ENCODE measurements around the gene SPARCL1. TPM values are rescaled to one million over a fixed set of nuclear protein-coding genes. Genes with fewer than 3 reads are reported as not detected.
A peak's percentile ranks its signal among the peaks of the same experiment; 100 is the strongest.

The SPARCL1 gene
- total RNA-seq, 1 experiment from 2014 or later = 0.85 TPM

- TF ChIP-seq, protein P1, sequence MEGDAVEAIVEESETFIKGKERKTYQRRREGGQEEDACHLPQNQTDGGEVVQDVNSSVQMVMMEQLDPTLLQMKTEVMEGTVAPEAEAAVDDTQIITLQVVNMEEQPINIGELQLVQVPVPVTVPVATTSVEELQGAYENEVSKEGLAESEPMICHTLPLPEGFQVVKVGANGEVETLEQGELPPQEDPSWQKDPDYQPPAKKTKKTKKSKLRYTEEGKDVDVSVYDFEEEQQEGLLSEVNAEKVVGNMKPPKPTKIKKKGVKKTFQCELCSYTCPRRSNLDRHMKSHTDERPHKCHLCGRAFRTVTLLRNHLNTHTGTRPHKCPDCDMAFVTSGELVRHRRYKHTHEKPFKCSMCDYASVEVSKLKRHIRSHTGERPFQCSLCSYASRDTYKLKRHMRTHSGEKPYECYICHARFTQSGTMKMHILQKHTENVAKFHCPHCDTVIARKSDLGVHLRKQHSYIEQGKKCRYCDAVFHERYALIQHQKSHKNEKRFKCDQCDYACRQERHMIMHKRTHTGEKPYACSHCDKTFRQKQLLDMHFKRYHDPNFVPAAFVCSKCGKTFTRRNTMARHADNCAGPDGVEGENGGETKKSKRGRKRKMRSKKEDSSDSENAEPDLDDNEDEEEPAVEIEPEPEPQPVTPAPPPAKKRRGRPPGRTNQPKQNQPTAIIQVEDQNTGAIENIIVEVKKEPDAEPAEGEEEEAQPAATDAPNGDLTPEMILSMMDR (IDR thresholded peaks at IDR 0.05) = no peak
- TF ChIP-seq ATF2 (CRISPR knock-in tag; IDR thresholded peaks at IDR 0.05; ENCODE audit: borderline replicate concordance, low read depth) = no peak
- no peak for TF ChIP-seq ZNF232 (CRISPR knock-in tag; IDR thresholded peaks at IDR 0.05)
- TF ChIP-seq ELF4 (CRISPR knock-in tag; IDR thresholded peaks at IDR 0.05; ENCODE audit: low read depth) = no peak
- no peak for TF ChIP-seq ZBTB21 (CRISPR knock-in tag; IDR thresholded peaks at IDR 0.05; ENCODE audit: borderline replicate concordance)
- no peak for TF ChIP-seq ESRRA (CRISPR knock-in tag; IDR thresholded peaks at IDR 0.05; ENCODE audit: borderline replicate concordance)
These were observed 15.9 kb upstream of the SPARCL1 start (continued) for GRCh38 chr4:87545052-87545451.

- Mint-ChIP-seq H3K36me3 (no peaks in the 10 kb centered on the region), H3K4me1 (peaks cover 18% of the 10 kb centered on the region), H3K27me3 (ENCODE audit: low read depth) (no peaks in the 10 kb centered on the region; the same call in 1 of the 2 replicates), H3K27ac (0 out of 2 replicates have a peak overlapping the region, but pooled peaks have one; percentile 53), H3K9me3 (no peaks in the 10 kb centered on the region), H3K4me3 (no peak overlapping the region)
- ChIA-PET CTCF (interaction anchor here (0.6 to 3.2 kb wide), 28 partner anchors 14 to 309 kb away, joined by 3 to 68 read pairs (median 4); partner anchors contain the start of genes DMP1 and SPARCL1), POLR2A (no interaction called here)
- DNase-seq (ENCODE audit: low spot score) (peak; percentile 23), ATAC-seq (peak; percentile 94)
- TF ChIP-seq, protein P1 (IDR thresholded peaks at IDR 0.05) = peak; percentile 38
- TF ChIP-seq STAT6 (CRISPR knock-in tag; conservative IDR thresholded peaks at IDR 0.05; ENCODE audit: low read depth) = no peak
These were observed 14.8 kb upstream of the SPARCL1 start for GRCh38 chr4:87543835-87544461.

DNA sequence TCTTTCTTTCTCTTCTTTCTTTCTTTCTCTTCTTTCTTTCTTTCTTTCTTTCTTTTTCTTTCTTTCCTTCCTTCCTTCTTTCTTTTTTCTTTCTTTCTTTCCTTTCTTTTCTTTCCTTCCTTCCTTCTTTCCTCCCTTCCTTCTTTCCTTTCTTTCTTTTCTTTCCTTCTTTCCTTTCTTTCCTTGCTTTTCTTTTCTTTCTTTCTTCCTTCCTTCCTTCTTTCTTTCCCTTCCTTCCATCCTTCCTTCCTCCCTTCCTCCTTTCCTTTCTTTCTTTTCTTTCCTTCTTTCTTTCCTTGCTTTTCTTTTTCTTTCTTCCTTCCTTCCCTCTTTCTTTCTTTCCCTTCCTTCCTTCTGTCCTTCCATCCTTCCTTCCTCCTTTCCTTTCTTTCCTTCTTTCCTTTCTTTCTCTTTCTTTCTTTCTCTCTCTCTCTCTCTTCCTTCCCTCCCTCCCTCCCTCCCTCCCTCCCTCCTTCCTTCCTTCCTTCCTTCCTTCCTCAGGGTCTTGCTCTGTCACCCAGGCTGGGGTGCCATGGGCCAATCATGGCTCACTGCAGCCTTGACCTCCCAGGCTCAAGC lies 13.6 kb upstream of the SPARCL1 start:
- ATAC-seq (no peak), DNase-seq (ENCODE audit: low spot score) (no peak)
- Mint-ChIP-seq H3K9me3 (peaks cover 7% of the 10 kb centered on the region), H3K4me3 (no peak overlapping the region), H3K27ac (no peak overlapping the region), H3K36me3 (peaks cover 3% of the 10 kb centered on the region; the same call in 1 of the 2 replicates), H3K4me1 (peaks cover 16% of the 10 kb centered on the region), H3K27me3 (ENCODE audit: low read depth) (no peaks in the 10 kb centered on the region; the same call in 1 of the 2 replicates)
- TF ChIP-seq ZNF512 (CRISPR knock-in tag; IDR thresholded peaks at IDR 0.05; ENCODE audit: borderline replicate concordance) (peak; percentile 92; the same call in 1 of the 2 replicates), SMAD3 (CRISPR knock-in tag; IDR thresholded peaks at IDR 0.05; ENCODE audit: borderline replicate concordance) (no peak)
- POLR2A ChIA-PET = no interaction called here
- CTCF ChIA-PET = interaction anchor here (1.6 to 3.2 kb wide), 3 partner anchors 25 to 306 kb away, joined by 6 to 68 read pairs (median 39); no protein-coding TSS in a partner anchor
